ENCODE results near the gene IFT43. TPM values are rescaled to one million over a fixed set of nuclear protein-coding genes. Genes with fewer than 3 reads are reported as not detected.

Gene IFT43
- polyA plus RNA-seq, 1 of the 3 experiments (the other 2 are of a cell fraction), result 78.8 TPM

- Histone ChIP-seq H3K79me2 (ENCODE audit: insufficient read depth) (no peaks in the 10 kb centered on the region), H3K36me3 (replicated peaks in 1 of 2; ENCODE audit: control insufficient read depth in 1 of 2, insufficient read depth in 2 of 2, low read length in 1 of 2) (peaks cover 24 to 46% of the 10 kb centered on the region in 2 experiments), H3K9me3 (0 out of 2 replicates have a peak, but pooled peaks cover 6% of the 10 kb centered on the region), H3K9ac (no peak overlapping the region), H3K9me2 (no peaks in the 10 kb centered on the region), H2AFZ (ENCODE audit: low read depth) (no peak overlapping the region), H3F3A (replicated peaks; ENCODE audit: insufficient read depth) (no peaks in the 10 kb centered on the region), H3K27ac (ENCODE audit: low read depth in 2 of 2, low read length in 1 of 2) (no peak overlapping the region), H3K4me2 (no peak overlapping the region), H4K20me1 (ENCODE audit: insufficient read depth) (no peaks in the 10 kb centered on the region), H3K4me3 (ENCODE audit: low read depth in 2 of 2, low read length in 1 of 2) (no peak overlapping the region), H3K27me3 (ENCODE audit: insufficient read depth) (no peaks in the 10 kb centered on the region), H3K4me1 (ENCODE audit: control insufficient read depth in 1 of 2, insufficient read depth in 2 of 2, low read depth in 1 of 2, low read length in 1 of 2) (no peaks in the 10 kb centered on the region)
- no peak for TF ChIP-seq RCOR1 (IDR thresholded peaks at IDR 0.05; ENCODE audit: low read length)
- TF ChIP-seq NRF1 (IDR thresholded peaks at IDR 0.05; ENCODE audit: low read depth, low read length), result no peak
- TF ChIP-seq FOXJ3 (CRISPR knock-in tag; IDR thresholded peaks at IDR 0.05), result no peak
- TF ChIP-seq TAF1 (IDR thresholded peaks at IDR 0.05; ENCODE audit: borderline replicate concordance, low read depth, low read length), result no peak
- no peak for TF ChIP-seq MEF2A (IDR thresholded peaks at IDR 0.05; ENCODE audit: borderline replicate concordance, low read depth)
- TF ChIP-seq USF2 (IDR thresholded peaks at IDR 0.05; ENCODE audit: borderline replicate concordance, low read depth, low read length), result no peak
- no peak for TF ChIP-seq ZBTB33 (IDR thresholded peaks at IDR 0.05; ENCODE audit: borderline replicate concordance, low read depth)
- TF ChIP-seq, protein P1, sequence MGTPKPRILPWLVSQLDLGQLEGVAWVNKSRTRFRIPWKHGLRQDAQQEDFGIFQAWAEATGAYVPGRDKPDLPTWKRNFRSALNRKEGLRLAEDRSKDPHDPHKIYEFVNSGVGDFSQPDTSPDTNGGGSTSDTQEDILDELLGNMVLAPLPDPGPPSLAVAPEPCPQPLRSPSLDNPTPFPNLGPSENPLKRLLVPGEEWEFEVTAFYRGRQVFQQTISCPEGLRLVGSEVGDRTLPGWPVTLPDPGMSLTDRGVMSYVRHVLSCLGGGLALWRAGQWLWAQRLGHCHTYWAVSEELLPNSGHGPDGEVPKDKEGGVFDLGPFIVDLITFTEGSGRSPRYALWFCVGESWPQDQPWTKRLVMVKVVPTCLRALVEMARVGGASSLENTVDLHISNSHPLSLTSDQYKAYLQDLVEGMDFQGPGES (IDR thresholded peaks at IDR 0.05; ENCODE audit: low read depth, low read length), result no peak
- TF ChIP-seq GATA2 (CRISPR knock-in tag; IDR thresholded peaks at IDR 0.05), result no peak
- TF ChIP-seq FOSL2 (IDR thresholded peaks at IDR 0.05; ENCODE audit: borderline replicate concordance, low read depth), result no peak
- no peak for TF ChIP-seq MXI1 (IDR thresholded peaks at IDR 0.05; ENCODE audit: low read depth, low read length)
- TF ChIP-seq GABPA (IDR thresholded peaks at IDR 0.05; ENCODE audit: low read depth), result no peak
- TF ChIP-seq RXRA (IDR thresholded peaks at IDR 0.05; ENCODE audit: borderline replicate concordance, low read depth), result no peak
- TF ChIP-seq, protein P2, sequence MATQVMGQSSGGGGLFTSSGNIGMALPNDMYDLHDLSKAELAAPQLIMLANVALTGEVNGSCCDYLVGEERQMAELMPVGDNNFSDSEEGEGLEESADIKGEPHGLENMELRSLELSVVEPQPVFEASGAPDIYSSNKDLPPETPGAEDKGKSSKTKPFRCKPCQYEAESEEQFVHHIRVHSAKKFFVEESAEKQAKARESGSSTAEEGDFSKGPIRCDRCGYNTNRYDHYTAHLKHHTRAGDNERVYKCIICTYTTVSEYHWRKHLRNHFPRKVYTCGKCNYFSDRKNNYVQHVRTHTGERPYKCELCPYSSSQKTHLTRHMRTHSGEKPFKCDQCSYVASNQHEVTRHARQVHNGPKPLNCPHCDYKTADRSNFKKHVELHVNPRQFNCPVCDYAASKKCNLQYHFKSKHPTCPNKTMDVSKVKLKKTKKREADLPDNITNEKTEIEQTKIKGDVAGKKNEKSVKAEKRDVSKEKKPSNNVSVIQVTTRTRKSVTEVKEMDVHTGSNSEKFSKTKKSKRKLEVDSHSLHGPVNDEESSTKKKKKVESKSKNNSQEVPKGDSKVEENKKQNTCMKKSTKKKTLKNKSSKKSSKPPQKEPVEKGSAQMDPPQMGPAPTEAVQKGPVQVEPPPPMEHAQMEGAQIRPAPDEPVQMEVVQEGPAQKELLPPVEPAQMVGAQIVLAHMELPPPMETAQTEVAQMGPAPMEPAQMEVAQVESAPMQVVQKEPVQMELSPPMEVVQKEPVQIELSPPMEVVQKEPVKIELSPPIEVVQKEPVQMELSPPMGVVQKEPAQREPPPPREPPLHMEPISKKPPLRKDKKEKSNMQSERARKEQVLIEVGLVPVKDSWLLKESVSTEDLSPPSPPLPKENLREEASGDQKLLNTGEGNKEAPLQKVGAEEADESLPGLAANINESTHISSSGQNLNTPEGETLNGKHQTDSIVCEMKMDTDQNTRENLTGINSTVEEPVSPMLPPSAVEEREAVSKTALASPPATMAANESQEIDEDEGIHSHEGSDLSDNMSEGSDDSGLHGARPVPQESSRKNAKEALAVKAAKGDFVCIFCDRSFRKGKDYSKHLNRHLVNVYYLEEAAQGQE (IDR thresholded peaks at IDR 0.05; ENCODE audit: low read depth, low read length), result no peak
- TF ChIP-seq CHD2 (IDR thresholded peaks at IDR 0.05; ENCODE audit: low read length, partially characterized antibody), result no peak
- TF ChIP-seq POLR2AphosphoS5 (IDR thresholded peaks at IDR 0.05; ENCODE audit: low read depth, low read length), result no peak
- no peak for TF ChIP-seq EZH2phosphoT487 (IDR thresholded peaks at IDR 0.05; ENCODE audit: borderline replicate concordance, low read depth)
- POLR2A ChIA-PET, result no interaction called here
- CTCF ChIA-PET, result interaction anchor here (0.8 to 2.5 kb wide), 6 partner anchors 10 to 325 kb away, joined by 3 to 7 read pairs (median 3); no protein-coding TSS in a partner anchor
- no peak for DNase-seq
- WGBS (ENCODE audit: low lambda C conversion rate), result 84% methylated on average over 3 of the region's 3 CpGs
Observed at GRCh38 chr14:76063327-76063726, 77.8 kb downstream of the IFT43 start.

Measured in SK-N-SH (cell line).